CD1c-positive myeloid dendritic cell (primary cell): Measurements from ENCODE around the gene NDUFS3.
"Not testable (repeated sequence)": the region's sequence is repeated elsewhere in the genome, so short reads cannot be mapped to it uniquely, and the experiment has no call there.

Source experiments
- DNase-seq: peaks from one replicate; pipeline ENCODE4 v3.0.0-alpha.2; 2016; ENCODE audit errors: extremely low spot score

Gene NDUFS3

DNA sequence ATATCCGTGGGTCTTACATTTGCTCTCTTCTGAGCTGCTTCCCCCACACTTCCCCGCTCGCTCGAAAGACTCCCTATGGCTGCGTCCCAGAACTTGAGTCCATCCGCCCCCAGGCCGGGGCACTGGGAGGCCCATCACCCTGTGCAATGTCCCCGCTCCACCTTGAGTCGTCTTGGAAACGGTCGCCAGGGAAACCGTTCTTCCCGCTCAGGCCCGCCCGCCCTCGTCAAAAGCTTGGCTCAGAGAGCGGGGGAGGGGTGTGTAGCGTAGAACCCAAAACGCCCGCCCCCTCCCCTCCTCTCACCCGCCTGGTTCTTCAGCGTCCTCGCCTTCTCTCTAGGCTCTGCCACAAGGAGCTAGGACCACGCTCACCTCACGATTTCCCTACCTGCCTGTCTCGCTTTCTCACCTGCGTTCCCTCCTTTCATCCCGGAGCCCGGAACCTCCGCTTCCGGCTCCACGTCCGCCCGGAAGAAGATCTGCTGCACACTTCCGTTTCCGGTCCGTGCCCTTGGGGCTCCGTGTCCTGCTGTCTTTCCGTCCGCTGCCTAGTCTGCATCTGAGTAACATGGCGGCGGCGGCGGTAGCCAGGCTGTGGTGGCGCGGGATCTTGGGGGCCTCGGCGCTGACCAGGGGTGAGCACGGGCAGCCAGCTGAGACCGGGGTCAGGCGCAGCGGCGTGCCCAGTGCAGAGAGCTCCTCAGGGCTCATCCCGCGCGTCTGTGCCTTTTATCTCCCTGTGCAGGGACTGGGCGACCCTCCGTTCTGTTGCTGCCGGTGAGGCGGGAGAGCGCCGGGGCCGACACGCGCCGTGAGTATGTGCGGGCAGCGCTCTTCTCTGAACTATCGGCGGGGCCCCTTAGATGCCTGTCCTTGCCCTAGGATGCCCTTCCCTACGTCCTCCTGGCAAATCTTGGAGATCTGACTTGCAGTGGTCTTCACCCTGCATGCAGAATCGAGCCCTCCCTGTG, at the start of gene NDUFS3, which contains the start of gene KBTBD4:
NDUFS3 (plus strand) TSS at position 551 of the 971 bp plus-strand sequence; CDS start at position 569, 18 bp downstream.
KBTBD4 (minus strand) TSS at position 447 of the 971 bp plus-strand sequence; CDS start at position 428, 19 bp downstream.
- peak; percentile 94 for DNase-seq

DNA sequence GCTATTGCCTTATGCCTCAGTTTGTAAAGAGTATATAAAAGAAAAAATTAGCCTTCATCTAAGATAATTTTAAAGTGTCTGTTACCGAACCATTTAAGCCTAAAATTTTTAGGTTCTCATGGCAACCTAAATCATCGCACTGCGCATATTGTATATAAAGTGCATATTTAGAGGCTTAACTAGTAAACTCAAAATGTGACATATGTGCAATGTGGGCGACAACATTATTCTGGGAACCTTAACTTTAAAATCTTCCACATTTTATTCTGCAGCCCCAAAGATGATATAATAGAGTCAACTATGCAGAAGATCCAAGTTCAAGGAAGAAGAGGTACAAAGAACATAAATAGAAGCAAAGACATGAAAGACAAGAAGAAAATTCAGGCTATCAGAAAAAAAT, 48.9 kb upstream of the NDUFS3 start:
- DNase-seq = no peak

DNA sequence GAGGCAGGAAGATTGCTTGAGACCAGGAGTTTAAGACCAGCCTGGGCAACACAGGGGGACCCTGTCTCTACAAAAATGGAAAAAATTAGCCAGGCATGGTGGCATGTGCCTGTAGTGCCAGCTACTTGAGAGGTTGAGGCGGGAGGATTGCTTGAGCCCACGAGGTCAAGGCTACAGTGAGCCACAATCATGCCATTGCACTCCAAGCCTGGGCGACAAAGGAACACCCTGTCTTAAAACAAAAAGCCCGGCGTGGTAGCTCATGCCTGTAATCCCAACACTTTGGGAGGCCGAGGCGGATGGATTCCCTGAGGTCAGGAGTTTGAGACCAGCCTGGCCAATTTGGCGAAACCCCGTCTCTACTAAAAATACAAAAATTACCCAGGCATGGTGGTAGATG, 48.2 kb upstream of the NDUFS3 start:
- DNase-seq = not testable (repeated sequence)

DNA sequence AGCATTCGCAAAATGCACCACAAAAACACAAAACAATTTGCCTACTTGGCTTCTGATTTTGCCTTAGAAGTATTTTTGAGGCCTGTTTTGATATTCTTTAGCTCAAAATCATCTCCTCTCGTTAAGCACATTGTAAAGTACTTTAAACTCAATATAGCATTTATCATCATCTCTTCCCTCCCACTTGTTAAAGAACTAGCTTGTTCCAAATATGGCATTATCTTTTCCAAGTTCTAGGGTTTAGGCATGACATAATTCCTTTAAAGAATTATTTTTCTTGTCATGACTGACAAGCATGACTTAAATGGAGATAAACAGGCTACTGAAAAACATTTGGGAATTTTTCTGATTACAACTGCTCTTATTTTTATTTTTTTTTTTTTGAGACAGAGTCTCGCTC, 47.2 kb upstream of the NDUFS3 start:
- DNase-seq = no peak

DNA sequence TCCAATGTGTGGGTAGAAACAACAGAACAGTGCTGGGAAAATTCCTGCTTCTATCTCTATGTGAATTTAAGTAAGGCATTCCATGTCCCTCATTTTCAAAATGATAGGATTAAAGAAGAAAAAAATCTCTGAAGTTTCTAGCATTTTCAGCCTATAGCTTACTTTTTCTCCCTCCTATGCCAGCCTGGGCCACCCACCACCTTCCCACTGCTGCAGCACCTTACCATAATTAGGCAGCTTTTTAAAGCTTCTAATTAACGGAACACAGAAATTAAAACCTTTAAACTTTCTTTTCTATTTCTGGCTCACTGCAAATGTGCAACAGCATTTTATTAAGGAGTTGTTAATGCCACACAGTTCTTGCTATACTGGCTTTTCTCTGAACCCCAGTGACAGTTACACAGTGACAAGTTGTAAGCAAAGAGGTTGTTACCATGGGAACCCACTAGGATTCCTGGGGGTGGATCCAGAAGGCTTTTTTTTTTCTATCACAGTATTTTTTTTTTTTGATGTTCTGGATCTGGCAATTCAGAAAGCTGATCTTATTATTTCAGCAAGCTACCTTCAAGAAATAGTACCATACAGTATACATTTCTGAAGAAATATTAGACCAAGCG, 46.2 kb upstream of the NDUFS3 start:
- peak; percentile 54 for DNase-seq

DNA sequence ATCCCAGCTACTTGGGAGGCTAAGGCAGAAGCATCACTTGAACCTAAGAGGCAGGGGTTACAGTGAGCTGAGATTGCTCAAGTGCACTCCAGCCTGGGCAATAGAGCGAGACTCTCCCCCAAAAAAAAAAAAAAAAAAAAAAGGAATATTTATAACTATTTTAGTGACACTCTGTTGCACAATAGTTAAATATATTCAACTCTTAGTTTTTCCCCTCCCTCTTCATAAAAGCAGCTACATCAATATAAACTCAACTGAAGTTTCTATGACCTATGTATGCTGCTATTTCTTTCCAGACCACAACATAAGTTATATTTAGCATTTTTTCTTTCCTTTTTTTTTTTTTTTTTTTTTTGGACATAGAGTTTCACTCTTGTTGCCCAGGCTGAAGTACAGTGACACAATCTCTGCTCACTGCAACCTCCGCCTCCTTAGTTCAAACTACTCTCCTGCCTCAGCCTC, 45.2 kb upstream of the NDUFS3 start:
- DNase-seq = no peak

DNA sequence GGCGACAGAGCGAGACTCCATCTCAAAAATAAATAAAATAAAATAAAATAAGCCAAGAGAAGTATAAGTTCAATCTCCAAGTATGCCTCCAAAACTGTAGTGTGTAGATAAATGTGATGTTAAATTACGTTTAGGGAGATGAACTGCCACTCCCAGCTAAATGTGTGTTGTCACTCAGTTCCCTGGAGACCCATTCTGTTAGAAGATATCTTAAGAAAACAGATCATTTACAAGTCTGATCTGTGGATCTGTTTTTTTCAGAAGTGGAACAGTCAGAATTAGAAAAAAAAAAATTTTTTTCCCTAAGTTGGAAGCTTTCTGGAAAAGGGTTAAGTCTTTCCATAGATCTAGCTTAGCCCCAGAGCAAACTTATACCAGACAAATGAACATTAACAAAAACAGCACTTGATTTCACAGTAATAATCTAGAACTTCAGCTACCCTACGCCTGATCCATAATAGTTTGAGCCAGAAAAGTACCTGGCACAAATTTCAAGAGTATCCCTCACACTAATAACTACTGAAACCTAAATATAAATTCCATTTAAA, 44.1 kb upstream of the NDUFS3 start:
- DNase-seq = no peak

DNA sequence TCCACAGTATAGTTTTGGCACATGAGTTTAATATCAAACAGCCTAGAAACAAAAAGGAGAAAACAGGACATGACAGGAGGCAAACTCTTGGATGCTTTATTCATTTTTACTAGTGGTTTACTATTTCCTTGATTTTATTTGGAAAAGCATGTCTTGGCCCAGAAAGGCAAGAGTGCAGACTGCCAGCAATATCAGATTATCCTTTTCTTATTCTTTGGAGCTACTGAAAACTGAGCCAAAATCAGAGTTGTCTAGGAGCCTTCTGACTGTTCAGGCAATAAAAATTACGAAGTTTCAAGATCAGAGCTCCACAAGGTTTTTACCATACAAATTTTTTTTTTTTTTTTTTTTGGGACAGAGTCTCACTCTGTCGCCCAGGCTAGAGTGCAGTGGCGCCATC, 42.0 kb upstream of the NDUFS3 start:
- DNase-seq = no peak

DNA sequence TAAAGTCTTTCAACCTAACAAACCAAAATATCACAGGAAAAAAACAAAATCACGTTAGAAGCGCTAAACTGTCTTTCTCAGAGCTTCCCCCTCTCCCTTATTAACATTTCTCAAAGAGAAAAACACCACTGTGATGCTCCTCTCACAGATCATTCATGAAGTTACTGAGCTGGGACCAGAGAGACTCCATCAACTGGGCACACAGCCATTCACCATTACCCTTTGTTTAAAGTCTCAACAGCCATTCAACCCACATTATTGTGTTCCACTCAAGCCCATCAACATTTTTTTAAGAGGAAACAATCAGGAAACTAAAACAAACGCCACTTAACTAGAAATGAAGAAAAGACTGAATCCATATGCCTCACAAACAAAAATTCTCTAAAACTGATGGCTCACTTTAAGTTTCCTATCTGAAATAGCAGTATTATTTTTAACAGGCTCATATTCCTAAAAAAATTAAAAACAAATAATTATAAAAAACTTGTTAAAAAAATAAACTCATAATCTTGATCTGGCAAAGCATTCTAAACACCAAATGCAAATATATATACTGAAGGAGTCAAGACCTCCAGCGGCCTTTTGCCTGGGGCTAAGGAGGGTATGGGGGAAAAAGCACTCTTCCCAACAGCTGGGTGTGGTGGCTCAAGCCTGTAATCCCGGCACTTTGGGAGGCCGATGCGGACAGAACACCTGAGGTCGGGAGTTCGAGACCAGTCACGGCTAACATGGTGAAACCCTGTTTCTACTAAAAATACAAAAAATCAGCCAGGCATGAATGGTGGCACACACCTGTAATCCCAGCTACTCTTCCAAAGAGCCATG, 39.9 kb upstream of the NDUFS3 start:
- DNase-seq = no peak

DNA sequence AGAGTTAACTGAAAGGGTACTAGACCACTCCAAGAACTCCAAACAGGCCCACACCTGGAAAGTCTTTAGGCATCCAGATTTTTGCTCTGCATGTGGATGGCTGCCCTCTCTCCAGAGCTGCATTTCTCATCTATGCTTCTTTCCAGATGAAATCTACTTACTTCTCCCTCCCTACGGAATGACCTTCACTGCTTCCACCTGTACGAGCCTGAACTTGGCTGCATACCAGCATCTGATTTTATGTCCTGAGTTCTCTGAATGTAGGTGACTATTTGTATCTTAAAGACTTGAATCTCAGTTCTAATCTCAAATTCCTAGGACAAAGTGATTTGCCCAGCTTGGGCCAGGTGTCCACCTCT, 39.2 kb upstream of the NDUFS3 start:
- DNase-seq = no peak

DNA sequence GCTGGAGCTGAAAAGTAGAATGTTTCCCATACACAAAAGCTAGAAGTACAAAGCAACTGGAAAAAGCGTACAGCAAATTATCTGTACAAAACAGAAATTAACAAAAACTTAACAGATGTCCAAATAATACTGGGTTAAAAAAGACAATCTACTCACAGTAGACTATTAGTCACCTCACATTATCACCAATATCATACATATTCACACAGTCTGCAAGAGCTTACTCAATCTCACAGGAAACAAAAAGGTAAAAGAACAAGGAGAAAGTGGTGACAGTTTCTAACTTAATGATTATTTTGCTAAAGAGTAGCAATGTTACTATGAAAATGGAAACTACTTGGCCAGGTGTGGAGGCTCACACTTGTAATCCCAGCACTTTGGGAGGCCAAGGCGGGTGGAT, 37.8 kb upstream of the NDUFS3 start:
- DNase-seq = no peak

DNA sequence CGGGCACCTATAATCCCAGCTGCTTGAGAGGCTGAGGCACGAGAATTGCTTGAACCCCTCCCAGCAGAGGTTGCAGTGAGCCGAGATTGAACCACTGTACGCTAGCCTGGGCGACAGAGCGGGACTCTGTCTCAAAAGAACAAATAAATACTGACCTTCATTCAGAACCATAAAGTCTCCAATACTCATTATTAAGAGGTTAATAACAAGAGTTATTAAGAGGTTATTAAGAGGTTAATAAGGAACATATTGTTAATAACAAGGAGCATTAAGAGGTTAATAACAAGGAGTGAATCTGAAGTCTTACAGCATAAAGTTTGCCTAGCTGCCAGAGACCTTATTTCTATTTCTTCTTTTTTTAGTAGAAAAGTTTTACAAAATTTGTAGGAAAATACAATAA, 33.6 kb upstream of the NDUFS3 start:
- DNase-seq = no peak

DNA sequence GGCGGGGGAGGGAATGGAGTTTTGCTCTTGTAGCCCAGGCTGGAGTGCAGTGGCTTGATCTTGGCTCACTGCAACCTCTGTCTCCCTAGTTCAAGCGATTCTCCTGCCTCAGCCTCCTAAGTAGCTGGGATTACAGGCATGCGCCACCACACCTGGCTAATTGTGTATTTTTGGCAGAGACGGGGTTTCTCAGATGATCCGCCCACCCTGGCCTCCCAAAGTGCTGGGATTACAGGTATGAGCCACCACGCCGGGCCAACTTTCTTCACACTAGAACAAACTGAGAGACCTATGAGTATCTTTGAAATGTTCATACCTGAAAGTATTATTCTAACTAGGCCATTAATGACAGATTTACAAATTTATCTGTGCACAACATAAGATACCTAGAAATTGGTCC, 32.6 kb upstream of the NDUFS3 start:
- not testable (repeated sequence) for DNase-seq

DNA sequence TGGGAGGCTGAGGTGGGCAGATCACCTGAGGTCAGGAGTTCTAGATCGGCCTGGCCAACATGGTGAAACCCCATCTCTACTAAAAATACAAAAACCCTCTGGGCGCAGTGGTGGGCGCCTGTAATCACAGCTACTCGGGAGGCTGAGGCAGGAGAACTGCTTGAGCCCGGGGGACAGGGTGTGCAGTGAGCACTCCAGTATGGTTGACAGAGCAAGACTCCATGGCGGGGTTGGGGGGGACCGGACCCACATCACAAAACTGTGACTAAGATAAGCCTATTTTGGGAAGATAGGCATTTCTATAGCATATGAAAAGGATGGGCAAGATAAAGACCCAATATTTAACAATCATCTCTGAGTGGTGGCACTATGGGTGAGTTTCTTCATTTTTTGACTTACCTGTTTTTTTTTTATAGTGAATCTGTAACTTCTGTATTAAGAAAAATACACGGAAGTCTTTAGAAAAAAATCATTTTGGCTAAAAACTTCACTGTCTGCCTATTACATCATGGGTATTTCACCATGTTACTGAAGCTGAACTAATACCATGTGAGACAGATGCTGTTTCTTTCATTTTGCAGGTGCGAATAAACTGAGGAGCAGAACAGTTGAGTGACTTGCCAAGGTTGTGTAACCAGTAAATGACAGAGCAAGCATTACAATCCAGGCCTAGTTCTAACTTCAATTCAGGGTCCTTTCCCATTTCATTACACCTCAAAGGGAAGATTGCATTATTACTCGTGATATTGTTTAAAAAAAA, 28.4 kb upstream of the NDUFS3 start:
- DNase-seq = peak; percentile 52

DNA sequence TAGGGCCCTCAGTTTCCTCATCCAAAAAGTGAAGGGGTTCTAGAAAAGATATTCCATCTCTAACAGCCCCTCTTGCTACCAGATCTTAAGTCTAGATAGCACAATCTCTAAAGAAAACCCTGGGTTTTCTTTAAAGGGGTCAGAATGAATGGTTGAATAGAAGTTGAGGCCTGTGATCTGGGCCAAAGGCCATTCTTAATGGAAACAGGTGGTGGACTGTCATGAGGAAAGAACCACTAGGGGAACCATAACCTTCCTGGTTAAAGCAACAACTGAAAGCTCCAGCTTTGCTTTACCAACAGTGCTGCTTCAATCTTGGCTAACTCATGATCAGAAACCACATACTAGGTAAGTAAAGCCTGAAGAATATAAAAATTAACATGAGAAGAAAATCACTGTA, 27.8 kb upstream of the NDUFS3 start:
- peak; percentile 50 for DNase-seq

DNA sequence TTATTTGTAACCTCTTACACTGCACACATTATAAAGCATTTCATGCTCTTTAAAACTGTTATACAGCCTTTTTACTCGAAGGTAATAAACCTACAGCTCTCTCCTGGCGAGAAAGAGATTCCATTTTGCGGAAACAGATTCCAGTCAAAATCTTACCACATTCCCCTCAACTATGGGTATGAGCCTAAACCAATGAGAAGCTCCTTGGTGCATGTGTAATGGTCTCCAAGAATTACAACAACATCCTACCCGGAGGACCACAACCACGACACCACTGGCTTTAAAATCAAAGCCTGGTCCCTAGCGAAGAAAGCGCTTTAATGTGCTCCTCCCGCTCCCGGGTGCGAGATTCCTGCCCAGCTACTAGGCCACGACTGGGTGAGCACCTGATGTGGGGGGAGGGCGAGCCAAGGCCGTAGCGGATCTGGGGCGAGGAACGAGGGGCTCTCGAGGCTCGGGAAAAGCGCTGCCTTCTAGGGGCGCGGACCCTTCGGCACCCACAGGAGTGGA, 26.8 kb upstream of the NDUFS3 start:
- DNase-seq = peak; percentile 60

DNA sequence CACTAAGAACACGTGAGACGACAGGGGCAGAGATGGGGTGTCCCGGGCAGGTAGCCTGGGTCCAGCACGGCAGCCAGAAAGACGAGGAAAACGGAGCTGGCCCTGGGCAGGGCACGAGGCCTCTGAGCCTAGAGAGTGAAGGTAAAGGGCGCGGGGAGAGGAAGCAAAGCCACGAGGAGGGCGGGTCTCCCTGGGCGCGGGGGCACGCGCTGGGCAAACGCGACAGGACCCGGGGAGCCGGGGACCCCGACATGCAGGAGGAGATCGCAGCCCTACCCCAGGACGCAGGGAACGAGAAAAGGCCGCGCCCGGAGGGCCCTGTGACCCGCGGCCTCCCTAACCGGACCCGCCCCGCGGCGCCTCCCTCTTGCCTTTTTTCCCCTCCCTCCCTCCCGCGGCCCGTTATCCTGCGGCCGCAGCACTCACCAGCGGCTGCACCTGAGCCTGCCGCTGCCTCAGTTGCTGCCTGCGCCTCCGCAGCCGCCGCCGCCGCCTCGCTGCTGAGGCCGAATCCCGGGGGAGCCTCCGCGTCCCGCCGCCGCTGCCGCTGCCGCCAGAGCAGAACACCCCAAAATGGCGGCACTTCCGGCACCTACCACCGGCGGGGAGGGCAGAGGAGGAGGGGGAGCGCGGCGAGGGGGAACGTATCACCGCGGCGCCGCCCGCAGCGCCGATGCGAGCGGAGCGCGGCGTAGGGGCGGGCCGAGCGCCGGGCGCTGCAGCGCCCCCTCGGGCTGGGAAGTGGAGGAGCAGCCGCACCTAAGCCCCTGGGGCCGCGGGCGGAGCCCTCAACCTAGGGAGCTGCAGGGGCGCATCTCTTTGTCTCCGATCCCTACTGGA, 26.1 kb upstream of the NDUFS3 start, which contains the start of gene CELF1:
CELF1 (minus strand) TSS at position 567 of the 840 bp plus-strand sequence. CDS start 53,609 bp downstream, outside the sequence.
- DNase-seq = peak; percentile 97

DNA sequence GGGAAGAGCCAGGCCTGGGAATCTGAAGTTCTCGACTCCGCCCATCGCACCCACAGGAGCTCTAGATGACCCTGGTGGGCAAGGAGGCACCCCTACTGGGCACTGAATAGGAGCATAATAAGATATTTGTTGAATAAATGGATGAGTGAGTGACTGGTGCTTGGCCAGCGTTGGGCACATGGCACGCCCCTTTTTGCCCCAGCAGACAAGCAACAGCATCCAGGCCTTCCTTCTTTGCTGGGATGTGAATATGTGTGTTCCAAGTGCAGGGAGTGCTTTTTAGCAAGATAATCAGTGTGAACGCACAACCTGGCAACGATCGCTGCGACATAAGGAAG, 25.5 kb upstream of the NDUFS3 start:
- DNase-seq = no peak

DNA sequence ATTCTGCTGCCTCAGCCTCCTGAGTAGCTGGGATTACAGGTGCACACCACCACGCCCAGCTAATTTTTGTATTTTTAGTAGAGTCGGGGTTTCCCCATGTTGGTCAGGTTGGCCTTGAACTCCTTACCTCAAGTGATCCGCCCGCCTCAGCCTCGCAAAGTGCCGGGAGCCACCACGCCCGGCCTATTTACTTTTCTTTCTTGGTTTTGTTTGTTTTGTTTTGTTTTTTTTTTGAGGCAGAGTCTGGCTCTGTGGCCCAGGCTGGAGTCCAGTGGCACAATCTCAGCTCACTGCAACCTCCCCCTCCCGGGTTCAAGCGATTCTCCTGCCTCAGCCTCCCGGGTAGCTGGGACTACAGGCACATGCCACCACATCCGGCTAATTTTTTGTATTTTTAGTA, 21.9 kb upstream of the NDUFS3 start:
- not testable (repeated sequence) for DNase-seq

DNA sequence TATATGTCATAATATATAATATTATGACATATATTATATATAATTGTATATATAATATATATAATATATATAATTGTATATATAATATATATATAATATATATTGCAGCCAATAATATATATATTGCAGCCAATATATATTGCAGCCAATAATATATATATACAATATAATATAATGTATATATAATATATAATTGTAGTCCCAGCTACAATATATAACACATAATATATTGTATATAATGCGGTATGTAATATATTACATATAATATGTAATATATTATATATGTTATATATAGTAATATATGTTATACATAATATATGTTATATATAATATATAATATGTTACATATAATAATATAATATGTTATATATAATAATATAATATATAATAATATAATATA, 20.2 kb upstream of the NDUFS3 start:
- no peak for DNase-seq
